Erythroblast (primary cell): ENCODE data around the gene LRRC49.
A peak's percentile ranks its signal among the peaks of the same experiment; 100 is the strongest.
"Not testable (repeated sequence)": the region's sequence is repeated elsewhere in the genome, so short reads cannot be mapped to it uniquely, and the experiment has no call there.

ENCODE experiments used
- DNase-seq, 2 experiments: peaks; one replicate each; lab custom pipeline; 2025; lab: John Stamatoyannopoulos, UW
- GATA1 ChIP-seq: IDR thresholded peaks from 2 replicates; pipeline ENCODE4 v1.6.1; 2011; ENCODE audit warnings: low read depth, mild to moderate bottlenecking, control low read depth, low read length, moderate library complexity
- POLR2A ChIP-seq: IDR thresholded peaks from 2 replicates; pipeline ENCODE4 v1.6.1; 2011; ENCODE audit warnings: mild to moderate bottlenecking, low read length

LRRC49 gene

GRCh38 chr15:71008250-71008870, 115.7 kb downstream of the LRRC49 start:
- TF ChIP-seq POLR2A (no peak), GATA1 (no peak)
- DNase-seq = no peak

- no peak for DNase-seq
- no peak for TF ChIP-seq POLR2A
- TF ChIP-seq GATA1 = no peak
Measured at GRCh38 chr15:71010472-71010871, 117.8 kb downstream of the LRRC49 start.

GRCh38 chr15:71010997-71011396, 118.4 kb downstream of the LRRC49 start:
- DNase-seq = no peak
- no peak for TF ChIP-seq GATA1

GRCh38 chr15:71011503-71012155, 119.0 kb downstream of the LRRC49 start:
- DNase-seq = peak in 1 of 2 experiments; percentile 8

GRCh38 chr15:71013446-71013845, 120.8 kb downstream of the LRRC49 start:
- TF ChIP-seq POLR2A (no peak), GATA1 (no peak)
- DNase-seq = no peak

More at GRCh38 chr15:71011503-71012155, 119.0 kb downstream of the LRRC49 start:
- TF ChIP-seq POLR2A = no peak
- TF ChIP-seq GATA1 = no peak

GRCh38 chr15:71015342-71015741, 122.7 kb downstream of the LRRC49 start:
- TF ChIP-seq GATA1 = no peak
- TF ChIP-seq POLR2A = no peak
- DNase-seq = no peak

GRCh38 chr15:71031232-71031631, 138.6 kb downstream of the LRRC49 start:
- not testable (repeated sequence) for DNase-seq

GRCh38 chr15:71035478-71035877, 142.9 kb downstream of the LRRC49 start:
- not testable (repeated sequence) for DNase-seq

GRCh38 chr15:71042356-71042922, 149.8 kb downstream of the LRRC49 start:
- TF ChIP-seq GATA1 (no peak), POLR2A (no peak)
- no peak for DNase-seq

- TF ChIP-seq GATA1 (no peak), POLR2A (no peak)
- no peak for DNase-seq
Measured at GRCh38 chr15:71043373-71043772, 150.7 kb downstream of the LRRC49 start.

- no peak for TF ChIP-seq POLR2A
- no peak for TF ChIP-seq GATA1
- DNase-seq = no peak
Measured at GRCh38 chr15:71044006-71044405, 151.4 kb downstream of the LRRC49 start.

- not testable (repeated sequence) for DNase-seq
Measured at GRCh38 chr15:71046146-71046545, 153.5 kb downstream of the LRRC49 start.

GRCh38 chr15:71048913-71049675, 156.5 kb downstream of the LRRC49 start:
- no peak for DNase-seq
- TF ChIP-seq GATA1 (no peak), POLR2A (no peak)

- no peak for TF ChIP-seq GATA1
- TF ChIP-seq POLR2A = no peak
- no peak for DNase-seq
Measured at GRCh38 chr15:71049706-71050422, 157.2 kb downstream of the LRRC49 start.
